ENCODE measurements around the gene ME1. TPM values are rescaled to one million over a fixed set of nuclear protein-coding genes. Genes with fewer than 3 reads are reported as not detected.

Gene ME1
- total and polyA plus RNA-seq, 2 donors (not counting 3 experiments of a cell fraction or from before 2014, with no cell fraction given), result 7.3 to 29.3 TPM

- no peaks in the 10 kb centered on the region for H3K36me3 ChIP-seq (ENCODE audit: control insufficient read depth in 2 of 2, extremely low read depth in 1 of 2, insufficient read depth in 2 of 2, low read length in 2 of 2)
- TF ChIP-seq CTCF (IDR thresholded peaks at IDR 0.05; ENCODE audit: extremely low read depth in 1 of 2, insufficient read depth in 1 of 2, low read depth in 1 of 2, low read length in 2 of 2) (no peak), FOS (IDR thresholded peaks at IDR 0.05; ENCODE audit: borderline replicate concordance, insufficient read depth, low read length) (no peak), MYC (IDR thresholded peaks at IDR 0.05; ENCODE audit: low read depth, low read length) (no peak), POLR2A (IDR thresholded peaks at IDR 0.05; ENCODE audit: low read depth, low read length) (no peak), MAX (IDR thresholded peaks at IDR 0.05; ENCODE audit: insufficient read depth, insufficient read length) (no peak), POLR2AphosphoS5 (IDR thresholded peaks at IDR 0.05; ENCODE audit: insufficient read depth, low read depth, low read length) (no peak)
- no peak for DNase-seq (ENCODE audit: low read depth, low spot score)
- no peaks in the 10 kb centered on the region for H4K20me1 ChIP-seq (replicated peaks; ENCODE audit: control insufficient read depth, extremely low read depth, insufficient read depth, low read length)
- no peak overlapping the region for H2AFZ ChIP-seq (ENCODE audit: low read depth, low read length)
- H3K27me3 ChIP-seq (ENCODE audit: control insufficient read depth in 2 of 2, insufficient read depth in 2 of 2, low read length in 2 of 2), result no peaks in the 10 kb centered on the region
- BruUV-seq (replicated peaks), result no TSS peak
- ChIA-PET POLR2A (no interaction called here), CTCF (interaction anchor here (0.9 to 1.5 kb wide), 5 partner anchors 16 to 227 kb away, joined by 3 to 4 read pairs (median 3); no protein-coding TSS in a partner anchor)
- dilution Hi-C loops (cut with MboI; ENCODE audit: extremely low pct_ligation_motif_present, low sequenced_read_pairs), result no loop called here
- no peak for FAIRE-seq
- intact Hi-C loops (cut with micrococcal nuclease), result no loop called here
- no peak overlapping the region for H3K27ac ChIP-seq (ENCODE audit: insufficient read depth, low read depth, low read length)
- no peak overlapping the region for H3K4me2 ChIP-seq (ENCODE audit: insufficient read depth, low read length)
- peaks cover 14% of the 10 kb centered on the region for H3K4me1 ChIP-seq (ENCODE audit: control insufficient read depth, extremely low read depth, insufficient read depth, low read length)
- no peaks in the 10 kb centered on the region for H3K9me1 ChIP-seq (replicated peaks; ENCODE audit: control insufficient read depth, extremely low read depth, insufficient read depth, low read length)
- H3K79me2 ChIP-seq (ENCODE audit: control insufficient read depth, insufficient read depth, low read length), result no peaks in the 10 kb centered on the region
- H3K9me3 ChIP-seq (replicated peaks; ENCODE audit: control insufficient read depth, insufficient read depth, low read length), result no peaks in the 10 kb centered on the region
- no peak overlapping the region for H3K4me3 ChIP-seq (replicated peaks in 1 of 3; ENCODE audit: insufficient read depth in 1 of 3, low read depth in 1 of 3, low read length in 3 of 3)
- no peak overlapping the region for H3K9ac ChIP-seq (replicated peaks; ENCODE audit: extremely low read depth, insufficient read depth, low read length)
Observed at GRCh38 chr6:83309344-83309743, 121.5 kb downstream of the ME1 start.

- no peak overlapping the region for H3K27ac ChIP-seq (ENCODE audit: insufficient read depth, low read depth, low read length)
- no TSS peak for BruUV-seq (replicated peaks)
- H3K9me1 ChIP-seq (replicated peaks; ENCODE audit: control insufficient read depth, extremely low read depth, insufficient read depth, low read length), result no peaks in the 10 kb centered on the region
- dilution Hi-C loops (cut with MboI; ENCODE audit: extremely low pct_ligation_motif_present, low sequenced_read_pairs), result no loop called here
- intact Hi-C loops (cut with micrococcal nuclease), result no loop called here
- no peak overlapping the region for H2AFZ ChIP-seq (ENCODE audit: low read depth, low read length)
- no peaks in the 10 kb centered on the region for H3K27me3 ChIP-seq (ENCODE audit: control insufficient read depth in 2 of 2, insufficient read depth in 2 of 2, low read length in 2 of 2)
- H3K79me2 ChIP-seq (ENCODE audit: control insufficient read depth, insufficient read depth, low read length), result no peaks in the 10 kb centered on the region
- H4K20me1 ChIP-seq (replicated peaks; ENCODE audit: control insufficient read depth, extremely low read depth, insufficient read depth, low read length), result no peaks in the 10 kb centered on the region
- no peak overlapping the region for H3K4me3 ChIP-seq (replicated peaks in 1 of 3; ENCODE audit: insufficient read depth in 1 of 3, low read depth in 1 of 3, low read length in 3 of 3)
- TF ChIP-seq EZH2 (IDR thresholded peaks at IDR 0.05; ENCODE audit: borderline replicate concordance, low read depth, low read length, severe bottlenecking) (no peak), POLR2A (IDR thresholded peaks at IDR 0.05; ENCODE audit: low read depth, low read length) (no peak), GATA2 (IDR thresholded peaks at IDR 0.05; ENCODE audit: insufficient read depth, insufficient read length, low read depth, low read length) (no peak), POLR2AphosphoS5 (IDR thresholded peaks at IDR 0.05; ENCODE audit: insufficient read depth, low read depth, low read length) (no peak), JUN (IDR thresholded peaks at IDR 0.05; ENCODE audit: borderline replicate concordance, insufficient read depth, insufficient read length, low read depth) (no peak), FOS (IDR thresholded peaks at IDR 0.05; ENCODE audit: borderline replicate concordance, insufficient read depth, low read length) (no peak), MYC (IDR thresholded peaks at IDR 0.05; ENCODE audit: low read depth, low read length) (no peak), MAX (IDR thresholded peaks at IDR 0.05; ENCODE audit: insufficient read depth, insufficient read length) (no peak), CTCF (IDR thresholded peaks at IDR 0.05; ENCODE audit: extremely low read depth in 1 of 2, insufficient read depth in 1 of 2, low read depth in 1 of 2, low read length in 2 of 2) (no peak)
- ChIA-PET POLR2A (no interaction called here), CTCF (interaction anchor here (1.1 to 1.5 kb wide), 4 partner anchors 28 to 227 kb away, joined by 3 to 4 read pairs (median 3); no protein-coding TSS in a partner anchor)
- no peak overlapping the region for H3K9ac ChIP-seq (replicated peaks; ENCODE audit: extremely low read depth, insufficient read depth, low read length)
- H3K4me1 ChIP-seq (ENCODE audit: control insufficient read depth, extremely low read depth, insufficient read depth, low read length), result peaks cover 14% of the 10 kb centered on the region
- FAIRE-seq, result no peak
- no peaks in the 10 kb centered on the region for H3K9me3 ChIP-seq (replicated peaks; ENCODE audit: control insufficient read depth, insufficient read depth, low read length)
- DNase-seq (ENCODE audit: low read depth, low spot score), result no peak
- no peak overlapping the region for H3K4me2 ChIP-seq (ENCODE audit: insufficient read depth, low read length)
- H3K36me3 ChIP-seq (ENCODE audit: control insufficient read depth in 2 of 2, extremely low read depth in 1 of 2, insufficient read depth in 2 of 2, low read length in 2 of 2), result no peaks in the 10 kb centered on the region
Observed at GRCh38 chr6:83308833-83309232, 122.0 kb downstream of the ME1 start.

Data from endothelial cell of umbilical vein (primary cell).